Mammary epithelial cell (primary cell): Measurements from ENCODE around the gene TMEM205.

Experiments used
- CTCF ChIP-seq, 2 donors: IDR thresholded peaks in 1 of 2; conservative IDR thresholded peaks in 1 of 2; 2 replicates each; pipeline ENCODE4 v1.5.1; 2011 to 2012; ENCODE audit warnings: inconsistent platforms in 2 of 2, low read length in 2 of 2, mild to moderate bottlenecking in 2 of 2, control low read depth in 1 of 2, low read depth in 1 of 2; ENCODE audit not compliant: insufficient read depth in 1 of 2; ENCODE audit errors: extremely low read depth in 1 of 2
- EZH2 ChIP-seq: IDR thresholded peaks from 2 replicates; pipeline ENCODE4 v1.6.1; 2012; ENCODE audit warnings: low read length, inconsistent platforms, borderline replicate concordance

GRCh38 chr19:11382898-11383705 is 37.0 kb upstream of the TMEM205 start:
- TF ChIP-seq CTCF (conservative IDR thresholded peaks at IDR 0.05 in 1 of 2, IDR thresholded peaks at IDR 0.05 in 1 of 2; ENCODE audit: extremely low read depth in 1 of 2, insufficient read depth in 1 of 2, low read depth in 1 of 2, low read length in 2 of 2) (peak; percentile 57 to 83), EZH2 (no peak)
